Measurements from ENCODE around the gene KLHDC9.

Gene KLHDC9

GRCh38 chr1:161131523-161132409 is 33.6 kb downstream of the KLHDC9 start:
- Histone ChIP-seq H3K27me3 (ENCODE audit: control insufficient read depth, insufficient read depth, low read length) (no peaks in the 10 kb centered on the region), H3K36me3 (ENCODE audit: control insufficient read depth, insufficient read depth, low read length) (no peaks in the 10 kb centered on the region), H3K9me3 (ENCODE audit: control insufficient read depth, low read length) (no peaks in the 10 kb centered on the region), H3K27ac (peak overlapping the region; percentile 99), H3K4me1 (peaks cover 4% of the 10 kb centered on the region), H3K79me2 (no peaks in the 10 kb centered on the region), H3K4me2 (ENCODE audit: low read length) (peak overlapping the region; percentile 85), H3K9ac (peak overlapping the region; percentile 87), H3K4me3 (ENCODE audit: low read depth, low read length) (peak overlapping the region; percentile 86), H2AFZ (peak overlapping the region; percentile 84)
- TF ChIP-seq, protein P1, sequence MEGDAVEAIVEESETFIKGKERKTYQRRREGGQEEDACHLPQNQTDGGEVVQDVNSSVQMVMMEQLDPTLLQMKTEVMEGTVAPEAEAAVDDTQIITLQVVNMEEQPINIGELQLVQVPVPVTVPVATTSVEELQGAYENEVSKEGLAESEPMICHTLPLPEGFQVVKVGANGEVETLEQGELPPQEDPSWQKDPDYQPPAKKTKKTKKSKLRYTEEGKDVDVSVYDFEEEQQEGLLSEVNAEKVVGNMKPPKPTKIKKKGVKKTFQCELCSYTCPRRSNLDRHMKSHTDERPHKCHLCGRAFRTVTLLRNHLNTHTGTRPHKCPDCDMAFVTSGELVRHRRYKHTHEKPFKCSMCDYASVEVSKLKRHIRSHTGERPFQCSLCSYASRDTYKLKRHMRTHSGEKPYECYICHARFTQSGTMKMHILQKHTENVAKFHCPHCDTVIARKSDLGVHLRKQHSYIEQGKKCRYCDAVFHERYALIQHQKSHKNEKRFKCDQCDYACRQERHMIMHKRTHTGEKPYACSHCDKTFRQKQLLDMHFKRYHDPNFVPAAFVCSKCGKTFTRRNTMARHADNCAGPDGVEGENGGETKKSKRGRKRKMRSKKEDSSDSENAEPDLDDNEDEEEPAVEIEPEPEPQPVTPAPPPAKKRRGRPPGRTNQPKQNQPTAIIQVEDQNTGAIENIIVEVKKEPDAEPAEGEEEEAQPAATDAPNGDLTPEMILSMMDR (IDR thresholded peaks at IDR 0.05), result no peak

- peak within 1 kb of the TSS; percentile 86 for H3K4me3 ChIP-seq (ENCODE audit: low read depth, low read length)
- H3K27ac ChIP-seq, result peak within 1 kb of the TSS; percentile 99
- no peaks in the 10 kb centered on the region for H3K27me3 ChIP-seq (ENCODE audit: control insufficient read depth, insufficient read depth, low read length)
- H3K9me3 ChIP-seq (ENCODE audit: control insufficient read depth, low read length), result no peaks in the 10 kb centered on the region
- no peaks in the 10 kb centered on the region for H3K36me3 ChIP-seq (ENCODE audit: control insufficient read depth, insufficient read depth, low read length)
- peak within 1 kb of the TSS; percentile 85 for H3K4me2 ChIP-seq (ENCODE audit: low read length)
- H3K9ac ChIP-seq, result peak within 1 kb of the TSS; percentile 87
- no peaks in the 10 kb centered on the region for H3K79me2 ChIP-seq
- TF ChIP-seq, protein P1 (IDR thresholded peaks at IDR 0.05), result no peak
- H2AFZ ChIP-seq, result peak within 1 kb of the TSS; percentile 84
- peaks cover 4% of the 10 kb centered on the region for H3K4me1 ChIP-seq
Measured at GRCh38 chr1:161132410-161133219, 34.5 kb downstream of the KLHDC9 start, which contains the start of gene DEDD. DEDD (minus strand) TSS chr1:161132667; CDS start chr1:161124462, 8,205 bp downstream.

DNA sequence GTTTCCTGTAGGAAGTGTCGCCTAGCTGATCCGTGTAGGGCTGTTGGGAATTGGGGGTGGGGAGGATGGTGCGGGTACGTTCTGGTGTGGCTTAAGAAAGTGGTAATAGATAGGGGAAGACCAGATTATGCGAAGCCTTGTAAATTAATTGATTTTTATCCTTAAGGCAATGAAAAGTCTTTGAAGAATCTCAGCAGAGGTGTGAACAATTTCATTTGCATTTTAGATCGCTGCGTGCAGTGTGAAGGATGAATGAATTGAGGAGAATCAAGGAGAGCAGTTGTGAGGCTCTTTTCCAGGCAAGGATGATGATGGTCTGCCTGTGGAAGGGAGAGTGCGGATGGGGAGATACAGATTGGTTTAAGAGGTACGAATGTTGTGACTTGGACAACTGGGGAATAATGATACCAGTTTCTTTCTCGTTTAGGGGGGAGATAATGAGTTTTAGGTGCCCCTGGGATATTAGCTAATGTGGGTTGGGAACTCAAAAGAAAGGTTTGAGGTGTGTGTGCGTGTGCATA is 35.1 kb downstream of the KLHDC9 start:
- Histone ChIP-seq H3K9ac (no peak overlapping the region), H2AFZ (peak overlapping the region; percentile 84), H3K4me2 (ENCODE audit: low read length) (peak overlapping the region; percentile 85), H3K4me1 (peaks cover 4% of the 10 kb centered on the region), H3K36me3 (ENCODE audit: control insufficient read depth, insufficient read depth, low read length) (no peaks in the 10 kb centered on the region), H3K27me3 (ENCODE audit: control insufficient read depth, insufficient read depth, low read length) (no peaks in the 10 kb centered on the region), H3K4me3 (ENCODE audit: low read depth, low read length) (peak overlapping the region; percentile 86), H3K27ac (peak overlapping the region; percentile 99), H3K79me2 (no peaks in the 10 kb centered on the region), H3K9me3 (ENCODE audit: control insufficient read depth, low read length) (no peaks in the 10 kb centered on the region)
- TF ChIP-seq, protein P1 (IDR thresholded peaks at IDR 0.05), result no peak

GRCh38 chr1:161137881-161138280 is 39.7 kb downstream of the KLHDC9 start:
- H3K9ac ChIP-seq, result no peak overlapping the region
- H3K4me2 ChIP-seq (ENCODE audit: low read length), result no peak overlapping the region
- H3K9me3 ChIP-seq (ENCODE audit: control insufficient read depth, low read length), result no peaks in the 10 kb centered on the region
- H3K79me2 ChIP-seq, result no peaks in the 10 kb centered on the region
- no peaks in the 10 kb centered on the region for H3K36me3 ChIP-seq (ENCODE audit: control insufficient read depth, insufficient read depth, low read length)
- H3K27ac ChIP-seq, result no peak overlapping the region
- H3K27me3 ChIP-seq (ENCODE audit: control insufficient read depth, insufficient read depth, low read length), result no peaks in the 10 kb centered on the region
- TF ChIP-seq, protein P1 (IDR thresholded peaks at IDR 0.05), result no peak
- H3K4me1 ChIP-seq, result no peaks in the 10 kb centered on the region
- H3K4me3 ChIP-seq (ENCODE audit: low read depth, low read length), result no peak overlapping the region
- H2AFZ ChIP-seq, result no peak overlapping the region
